Thoracic aorta (tissue), 2 donors: ENCODE measurements around the gene INIP. TPM values are rescaled to one million over a fixed set of nuclear protein-coding genes. Genes with fewer than 3 reads are reported as not detected.
"Not testable (repeated sequence)": the region's sequence is repeated elsewhere in the genome, so short reads cannot be mapped to it uniquely, and the experiment has no call there.

Experiments used
- ATAC-seq: fragments of 150-250 bp; one replicate; pipeline ENCODE4 v1.8.0; 2017; ENCODE audit warnings: low read depth; ENCODE audit not compliant: insufficient number of reproducible peaks, low FRiP score
- DNase-seq: peaks from one replicate; pipeline ENCODE4 v3.0.0-alpha.2; 2020; ENCODE audit warnings: low spot score
- H3K27ac ChIP-seq, 2 donors: fragments of 200-600 bp; sonication (generic); 1 replicate in 1 of 2; 2 replicates in 1 of 2; pipeline ENCODE4 v1.5.1; 2016; ENCODE audit warnings: mild to moderate bottlenecking in 2 of 2, moderate library complexity in 2 of 2
- H3K27me3 ChIP-seq: fragments of 200-600 bp; sonication (generic); replicated peaks from 2 replicates; pipeline ENCODE4 v1.6.0; 2016; ENCODE audit warnings: mild to moderate bottlenecking; ENCODE audit not compliant: insufficient read depth
- H3K36me3 ChIP-seq: fragments of 200-600 bp; sonication (generic); one replicate; pipeline ENCODE4 v1.5.1; 2016
- H3K4me1 ChIP-seq, 2 donors: fragments of 200-600 bp; sonication (generic); 1 replicate in 1 of 2; 2 replicates in 1 of 2; pipeline versions ENCODE4 v1.5.1 to v1.6.0; 2016; ENCODE audit warnings: low read depth in 2 of 2, mild to moderate bottlenecking in 1 of 2; ENCODE audit not compliant: control insufficient read depth in 1 of 2
- H3K4me3 ChIP-seq: fragments of 200-600 bp; sonication (generic); 2 replicates; pipeline ENCODE4 v1.5.1; 2016; ENCODE audit warnings: mild to moderate bottlenecking
- H3K9me3 ChIP-seq: fragments of 200-600 bp; sonication (generic); 2 replicates; pipeline ENCODE4 v1.5.1; 2016
- total RNA-seq, 2 donors: library from RNA; depleted of rRNA; stranded (reverse); fragments of >200 nt; gene quantifications; one replicate each; pipeline versions ENCODE4 v1.1.0 to v1.2.3, GENCODE V29; 2016
- TF ChIP-seq, protein P1 (sequence below): fragments of 200-600 bp; sonication (generic); IDR thresholded peaks from one replicate; pipeline ENCODE4 v1.5.1; 2019; ENCODE audit warnings: antibody characterized with exemption

The INIP gene
- total RNA-seq, 2 donors from 2014 or later = 16.1 to 21.6 TPM

DNA sequence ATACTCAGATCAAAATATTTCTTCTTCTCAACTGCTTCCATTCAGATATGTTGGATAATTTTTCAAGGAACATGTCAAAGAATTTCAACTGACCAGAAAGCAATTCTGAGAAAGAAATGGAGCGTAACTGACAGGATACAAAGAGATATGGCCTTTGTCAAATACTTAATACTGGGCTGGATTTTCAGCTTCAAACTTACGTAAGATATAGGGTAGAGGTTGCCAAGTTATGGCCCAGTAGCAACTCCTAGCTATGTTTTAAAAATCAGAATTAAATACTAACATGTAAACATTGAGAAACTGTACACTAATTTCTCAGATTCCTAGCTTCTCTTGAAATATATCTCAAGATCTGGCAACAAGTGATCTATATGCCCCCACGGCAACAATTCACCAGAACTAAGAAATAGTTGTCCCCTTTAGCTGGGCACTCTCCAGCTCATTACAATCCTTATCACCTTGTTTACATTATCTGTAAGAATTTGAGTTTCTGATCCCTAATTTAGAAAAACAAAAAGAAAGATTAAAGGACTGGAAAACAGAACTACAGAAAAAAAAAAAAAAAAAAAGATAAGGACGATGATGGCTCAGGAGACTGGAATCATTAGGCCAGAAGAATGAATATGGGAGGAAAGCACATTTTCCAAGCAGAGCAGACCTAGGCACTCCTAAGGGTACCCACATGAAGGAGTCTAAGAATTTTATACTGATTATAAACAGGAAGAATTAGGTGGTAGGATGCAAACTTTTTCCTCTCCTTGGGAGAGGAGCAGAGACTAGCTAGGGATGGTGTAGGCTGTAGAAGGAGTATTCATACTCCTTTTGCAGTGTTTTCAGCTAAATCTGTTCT, 23.0 kb downstream of the INIP start:
- Histone ChIP-seq H3K9me3 (no peaks in the 10 kb centered on the region), H3K4me1 (no peaks in the 10 kb centered on the region), H3K4me3 (no peak overlapping the region), H3K27ac (no peak overlapping the region), H3K27me3 (no peaks in the 10 kb centered on the region), H3K36me3 (peaks cover 13% of the 10 kb centered on the region)
- no peak for ATAC-seq
- TF ChIP-seq, protein P1, sequence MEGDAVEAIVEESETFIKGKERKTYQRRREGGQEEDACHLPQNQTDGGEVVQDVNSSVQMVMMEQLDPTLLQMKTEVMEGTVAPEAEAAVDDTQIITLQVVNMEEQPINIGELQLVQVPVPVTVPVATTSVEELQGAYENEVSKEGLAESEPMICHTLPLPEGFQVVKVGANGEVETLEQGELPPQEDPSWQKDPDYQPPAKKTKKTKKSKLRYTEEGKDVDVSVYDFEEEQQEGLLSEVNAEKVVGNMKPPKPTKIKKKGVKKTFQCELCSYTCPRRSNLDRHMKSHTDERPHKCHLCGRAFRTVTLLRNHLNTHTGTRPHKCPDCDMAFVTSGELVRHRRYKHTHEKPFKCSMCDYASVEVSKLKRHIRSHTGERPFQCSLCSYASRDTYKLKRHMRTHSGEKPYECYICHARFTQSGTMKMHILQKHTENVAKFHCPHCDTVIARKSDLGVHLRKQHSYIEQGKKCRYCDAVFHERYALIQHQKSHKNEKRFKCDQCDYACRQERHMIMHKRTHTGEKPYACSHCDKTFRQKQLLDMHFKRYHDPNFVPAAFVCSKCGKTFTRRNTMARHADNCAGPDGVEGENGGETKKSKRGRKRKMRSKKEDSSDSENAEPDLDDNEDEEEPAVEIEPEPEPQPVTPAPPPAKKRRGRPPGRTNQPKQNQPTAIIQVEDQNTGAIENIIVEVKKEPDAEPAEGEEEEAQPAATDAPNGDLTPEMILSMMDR = no peak
- no peak for DNase-seq

GRCh38 chr9:112689161-112689740, 28.7 kb downstream of the INIP start:
- ATAC-seq = no peak
- TF ChIP-seq, protein P1 = no peak
- Histone ChIP-seq H3K27me3 (no peaks in the 10 kb centered on the region), H3K4me1 (no peaks in the 10 kb centered on the region), H3K4me3 (no peak overlapping the region), H3K9me3 (no peaks in the 10 kb centered on the region), H3K27ac (no peak overlapping the region), H3K36me3 (peaks cover 36% of the 10 kb centered on the region)
- DNase-seq = no peak

- DNase-seq = no peak
- H3K4me3 ChIP-seq = no peak overlapping the region
- peaks cover 4% of the 10 kb centered on the region for H3K36me3 ChIP-seq
- H3K27me3 ChIP-seq = no peaks in the 10 kb centered on the region
- no peak for ATAC-seq
- H3K27ac ChIP-seq = no peak overlapping the region
- H3K9me3 ChIP-seq = peaks cover 16% of the 10 kb centered on the region
- no peaks in the 10 kb centered on the region for H3K4me1 ChIP-seq
- TF ChIP-seq, protein P1 = no peak
Observed at GRCh38 chr9:112680731-112681402, 37.0 kb downstream of the INIP start.

DNA sequence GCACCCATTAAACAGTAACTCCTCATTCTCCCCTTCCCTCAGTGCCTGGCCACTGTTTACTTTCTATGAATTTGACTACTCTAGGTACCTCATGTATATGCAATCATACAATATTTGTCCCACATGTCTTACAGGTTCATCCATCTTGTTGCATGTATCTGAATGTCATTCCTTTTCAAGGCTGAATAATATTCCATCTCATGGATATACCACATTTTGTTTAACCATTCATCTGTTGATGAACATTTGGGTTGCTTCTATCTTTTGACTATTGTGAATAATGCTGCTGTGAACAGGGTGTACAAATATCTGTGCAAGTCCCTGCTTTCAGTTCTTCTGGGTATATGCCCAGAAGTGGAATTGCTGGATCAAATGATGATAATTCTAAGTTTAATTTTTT, 40.9 kb downstream of the INIP start:
- H3K4me1 ChIP-seq = no peaks in the 10 kb centered on the region
- no peak for ATAC-seq
- H3K27me3 ChIP-seq = no peaks in the 10 kb centered on the region
- no peaks in the 10 kb centered on the region for H3K36me3 ChIP-seq
- no peak for DNase-seq
- H3K27ac ChIP-seq = no peak overlapping the region
- no peak overlapping the region for H3K4me3 ChIP-seq
- peaks cover 16% of the 10 kb centered on the region for H3K9me3 ChIP-seq
- TF ChIP-seq, protein P1 = no peak

DNA sequence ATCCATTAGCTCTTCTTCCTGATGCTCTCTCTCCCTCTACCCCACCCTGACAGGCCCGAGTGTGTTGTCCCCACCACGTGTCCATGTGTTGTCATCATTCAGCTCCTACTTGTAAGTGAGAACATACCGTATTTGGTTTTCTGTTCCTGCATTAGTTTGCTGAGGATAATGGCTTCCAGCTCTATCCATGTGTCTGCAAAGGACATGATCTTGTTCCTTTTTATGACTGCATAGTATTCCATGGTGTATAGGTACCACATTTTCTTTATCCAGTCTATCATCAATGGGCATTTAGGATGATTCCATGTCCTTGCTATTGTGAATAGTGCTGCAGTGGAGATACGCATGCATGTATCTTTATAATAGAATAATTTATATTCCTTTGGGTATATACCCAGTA, 44.7 kb downstream of the INIP start:
- not testable (repeated sequence) for ATAC-seq, H3K27me3 ChIP-seq, H3K36me3 ChIP-seq, H3K27ac ChIP-seq, H3K4me1 ChIP-seq, H3K4me3 ChIP-seq, DNase-seq
- peaks cover 16% of the 10 kb centered on the region for H3K9me3 ChIP-seq
